ENCODE data around the gene IFTAP. TPM values are rescaled to one million over a fixed set of nuclear protein-coding genes. Genes with fewer than 3 reads are reported as not detected.

IFTAP gene
- total RNA-seq, 1 donor from 2014 or later = 31.2 TPM

DNA sequence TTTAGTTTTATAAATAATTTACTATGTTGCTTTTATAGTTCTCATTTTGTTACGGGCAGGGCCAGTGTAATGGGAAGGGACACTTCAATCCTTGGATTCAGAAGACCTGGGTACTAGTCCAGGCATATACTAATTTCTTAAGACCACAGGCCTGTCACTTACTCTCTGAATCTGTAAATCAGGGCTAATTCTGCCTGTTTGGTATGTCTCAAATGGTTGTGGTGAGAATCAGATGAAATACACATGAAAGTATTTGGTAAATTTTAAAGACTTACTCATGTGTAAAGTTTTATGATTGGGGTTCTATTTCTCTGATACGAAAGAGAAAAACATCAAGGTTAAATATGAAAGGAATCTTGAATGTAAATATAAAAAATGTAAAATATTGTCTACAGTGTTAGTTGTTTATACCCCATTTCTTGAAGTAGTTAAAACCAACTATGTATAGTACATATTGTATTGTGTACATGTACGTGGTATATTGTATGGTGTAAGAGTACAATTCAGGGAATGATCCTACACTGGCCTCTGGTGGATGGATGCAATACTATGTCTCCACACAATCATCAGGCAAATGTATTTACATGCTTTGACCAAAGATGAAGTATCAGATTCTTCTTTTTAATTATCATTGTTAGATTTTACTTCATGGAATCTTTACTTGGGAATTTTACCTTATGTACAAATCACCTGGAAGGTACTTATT lies 28.3 kb downstream of the IFTAP start:
- H3K4me3 Mint-ChIP-seq (ENCODE audit: unreplicated experiment) = no peak overlapping the region
- TF ChIP-seq, protein P1, sequence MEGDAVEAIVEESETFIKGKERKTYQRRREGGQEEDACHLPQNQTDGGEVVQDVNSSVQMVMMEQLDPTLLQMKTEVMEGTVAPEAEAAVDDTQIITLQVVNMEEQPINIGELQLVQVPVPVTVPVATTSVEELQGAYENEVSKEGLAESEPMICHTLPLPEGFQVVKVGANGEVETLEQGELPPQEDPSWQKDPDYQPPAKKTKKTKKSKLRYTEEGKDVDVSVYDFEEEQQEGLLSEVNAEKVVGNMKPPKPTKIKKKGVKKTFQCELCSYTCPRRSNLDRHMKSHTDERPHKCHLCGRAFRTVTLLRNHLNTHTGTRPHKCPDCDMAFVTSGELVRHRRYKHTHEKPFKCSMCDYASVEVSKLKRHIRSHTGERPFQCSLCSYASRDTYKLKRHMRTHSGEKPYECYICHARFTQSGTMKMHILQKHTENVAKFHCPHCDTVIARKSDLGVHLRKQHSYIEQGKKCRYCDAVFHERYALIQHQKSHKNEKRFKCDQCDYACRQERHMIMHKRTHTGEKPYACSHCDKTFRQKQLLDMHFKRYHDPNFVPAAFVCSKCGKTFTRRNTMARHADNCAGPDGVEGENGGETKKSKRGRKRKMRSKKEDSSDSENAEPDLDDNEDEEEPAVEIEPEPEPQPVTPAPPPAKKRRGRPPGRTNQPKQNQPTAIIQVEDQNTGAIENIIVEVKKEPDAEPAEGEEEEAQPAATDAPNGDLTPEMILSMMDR (IDR thresholded peaks at IDR 0.05; ENCODE audit: partially characterized antibody, unreplicated experiment) = no peak
- H3K9me3 Mint-ChIP-seq (ENCODE audit: unreplicated experiment) = no peaks in the 10 kb centered on the region
- no peaks in the 10 kb centered on the region for H3K36me3 Mint-ChIP-seq (ENCODE audit: unreplicated experiment)
- no peak for DNase-seq
- peaks cover 12% of the 10 kb centered on the region for H3K4me1 Mint-ChIP-seq (ENCODE audit: low read depth, unreplicated experiment)
- H3K27me3 Mint-ChIP-seq (ENCODE audit: unreplicated experiment) = no peaks in the 10 kb centered on the region
- H3K27ac Mint-ChIP-seq (ENCODE audit: unreplicated experiment) = no peak overlapping the region

DNA sequence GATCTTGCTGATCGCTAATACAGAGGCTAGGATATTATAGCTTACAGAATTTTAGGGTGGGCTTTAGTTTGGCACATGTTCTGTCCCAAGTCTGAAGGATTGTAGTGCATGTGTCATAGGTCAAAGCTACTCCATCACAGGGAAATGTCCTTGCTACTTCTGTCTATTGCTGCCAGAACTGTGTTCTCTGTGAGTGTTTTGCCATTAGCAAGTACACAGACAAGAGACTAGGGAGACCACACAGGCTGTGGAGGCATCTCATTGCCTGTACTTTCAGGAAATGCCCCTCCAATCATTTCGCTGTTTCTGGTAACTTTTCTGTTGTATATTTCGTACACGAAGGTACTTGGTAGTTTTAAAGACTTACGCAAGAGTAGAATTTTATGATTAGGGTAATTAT lies 29.2 kb downstream of the IFTAP start:
- TF ChIP-seq, protein P1 (IDR thresholded peaks at IDR 0.05; ENCODE audit: partially characterized antibody, unreplicated experiment) = no peak
- no peak overlapping the region for H3K27ac Mint-ChIP-seq (ENCODE audit: unreplicated experiment)
- no peak overlapping the region for H3K4me3 Mint-ChIP-seq (ENCODE audit: unreplicated experiment)
- H3K4me1 Mint-ChIP-seq (ENCODE audit: low read depth, unreplicated experiment) = peaks cover 12% of the 10 kb centered on the region
- H3K36me3 Mint-ChIP-seq (ENCODE audit: unreplicated experiment) = no peaks in the 10 kb centered on the region
- DNase-seq = no peak
- no peaks in the 10 kb centered on the region for H3K9me3 Mint-ChIP-seq (ENCODE audit: unreplicated experiment)
- no peaks in the 10 kb centered on the region for H3K27me3 Mint-ChIP-seq (ENCODE audit: unreplicated experiment)

- Mint-ChIP-seq H3K4me3 (ENCODE audit: unreplicated experiment) (no peak overlapping the region), H3K27me3 (ENCODE audit: unreplicated experiment) (no peaks in the 10 kb centered on the region), H3K4me1 (ENCODE audit: low read depth, unreplicated experiment) (no peaks in the 10 kb centered on the region), H3K9me3 (ENCODE audit: unreplicated experiment) (no peaks in the 10 kb centered on the region), H3K36me3 (ENCODE audit: unreplicated experiment) (no peaks in the 10 kb centered on the region), H3K27ac (ENCODE audit: unreplicated experiment) (no peak overlapping the region)
- TF ChIP-seq, protein P1 (IDR thresholded peaks at IDR 0.05; ENCODE audit: partially characterized antibody, unreplicated experiment) = no peak
- no peak for DNase-seq
Observed at GRCh38 chr11:36627006-36627405, 32.7 kb downstream of the IFTAP start.

DNA sequence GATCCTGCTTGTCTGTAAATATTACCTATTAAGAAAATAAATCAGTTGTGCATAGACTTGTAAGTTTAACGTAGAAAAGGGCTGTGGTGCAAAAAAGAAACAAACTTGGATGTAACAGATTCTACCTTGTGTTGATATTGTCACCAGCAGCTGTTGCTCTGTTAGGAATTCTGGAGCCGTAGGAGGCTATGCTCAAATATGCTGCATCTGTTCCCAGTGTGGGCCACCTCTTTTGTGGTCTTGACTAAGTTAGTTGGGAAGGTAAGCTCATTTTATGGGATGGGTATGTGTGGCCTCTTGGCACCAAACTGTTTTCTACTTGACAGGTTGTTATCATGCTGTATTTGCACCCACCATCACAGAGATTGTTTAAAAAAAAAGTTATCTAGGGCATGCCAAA lies 33.2 kb downstream of the IFTAP start:
- H3K4me1 Mint-ChIP-seq (ENCODE audit: low read depth, unreplicated experiment) = peaks cover 1% of the 10 kb centered on the region
- no peak for DNase-seq
- no peaks in the 10 kb centered on the region for H3K27me3 Mint-ChIP-seq (ENCODE audit: unreplicated experiment)
- H3K36me3 Mint-ChIP-seq (ENCODE audit: unreplicated experiment) = no peaks in the 10 kb centered on the region
- no peak overlapping the region for H3K4me3 Mint-ChIP-seq (ENCODE audit: unreplicated experiment)
- no peaks in the 10 kb centered on the region for H3K9me3 Mint-ChIP-seq (ENCODE audit: unreplicated experiment)
- no peak overlapping the region for H3K27ac Mint-ChIP-seq (ENCODE audit: unreplicated experiment)
- TF ChIP-seq, protein P1 (IDR thresholded peaks at IDR 0.05; ENCODE audit: partially characterized antibody, unreplicated experiment) = no peak

GRCh38 chr11:36628141-36628540 lies 33.8 kb downstream of the IFTAP start:
- no peak overlapping the region for H3K27ac Mint-ChIP-seq (ENCODE audit: unreplicated experiment)

More at GRCh38 chr11:36628141-36628540, 33.8 kb downstream of the IFTAP start:
- no peak overlapping the region for H3K4me3 Mint-ChIP-seq (ENCODE audit: unreplicated experiment)
- TF ChIP-seq, protein P1 (IDR thresholded peaks at IDR 0.05; ENCODE audit: partially characterized antibody, unreplicated experiment) = no peak
- H3K9me3 Mint-ChIP-seq (ENCODE audit: unreplicated experiment) = no peaks in the 10 kb centered on the region
- H3K36me3 Mint-ChIP-seq (ENCODE audit: unreplicated experiment) = no peaks in the 10 kb centered on the region
- DNase-seq = no peak
- H3K4me1 Mint-ChIP-seq (ENCODE audit: low read depth, unreplicated experiment) = peaks cover 1% of the 10 kb centered on the region
- no peaks in the 10 kb centered on the region for H3K27me3 Mint-ChIP-seq (ENCODE audit: unreplicated experiment)

All from glutamatergic neuron (in vitro differentiated cells).